CD14-positive monocyte (primary cell): ENCODE measurements around the gene DPP7. TPM values are rescaled to one million over a fixed set of nuclear protein-coding genes. Genes with fewer than 3 reads are reported as not detected.

ENCODE experiments used
- DNase-seq, 3 donors: peaks; one replicate each; pipeline ENCODE4 v3.0.0-alpha.2; 2011 to 2022
- H2AFZ ChIP-seq: 2 replicates; pipeline ENCODE4 v1.6.0; 2012; ENCODE audit warnings: mild to moderate bottlenecking, low read depth, low read length, inconsistent platforms; ENCODE audit not compliant: insufficient read depth, poor library complexity, severe bottlenecking
- H3K27ac ChIP-seq, 2 donors: 1 replicate in 1 of 2; 2 replicates in 1 of 2; pipeline ENCODE4 v1.5.1; 2012 to 2013; ENCODE audit warnings: low read length in 2 of 2, control low read depth in 1 of 2, inconsistent platforms in 1 of 2, low read depth in 1 of 2, mild to moderate bottlenecking in 1 of 2
- H3K27me3 ChIP-seq, 2 donors: one replicate each; pipeline versions ENCODE4 v1.6.0 to v1.6.1; 2011 to 2013; ENCODE audit warnings: low read length in 2 of 2; ENCODE audit not compliant: control insufficient read depth in 2 of 2, insufficient read depth in 2 of 2
- H3K36me3 ChIP-seq, 2 donors: replicated peaks in 1 of 2; 1 replicate in 1 of 2; 2 replicates in 1 of 2; pipeline versions ENCODE4 v1.5.1 to v1.6.1; 2012 to 2013; ENCODE audit warnings: low read length in 2 of 2, control low read depth in 1 of 2, inconsistent platforms in 1 of 2, mild to moderate bottlenecking in 1 of 2; ENCODE audit not compliant: insufficient read depth in 2 of 2, control insufficient read depth in 1 of 2
- H3K4me1 ChIP-seq, 2 donors: 1 replicate in 1 of 2; 2 replicates in 1 of 2; pipeline versions ENCODE4 v1.5.1 to v1.6.1; 2012 to 2013; ENCODE audit warnings: low read length in 2 of 2, control low read depth in 1 of 2, inconsistent platforms in 1 of 2, mild to moderate bottlenecking in 1 of 2, moderate library complexity in 1 of 2; ENCODE audit not compliant: insufficient read depth in 2 of 2, control insufficient read depth in 1 of 2
- H3K4me2 ChIP-seq: replicated peaks from 2 replicates; pipeline ENCODE3; 2012; ENCODE audit warnings: low read length, moderate library complexity, mild to moderate bottlenecking; ENCODE audit not compliant: poor library complexity, severe bottlenecking; ENCODE audit errors: extremely low read depth
- H3K4me3 ChIP-seq, 3 experiments: fragments of 200-600 bp in 1 of 3; sonication (generic) in 1 of 3; replicated peaks in 1 of 3; 1 replicate in 2 of 3; 2 replicates in 1 of 3; pipeline ENCODE4 v1.5.1; 2011 to 2013; ENCODE audit warnings: low read length in 3 of 3, mild to moderate bottlenecking in 3 of 3, control low read depth in 2 of 3, low read depth in 2 of 3, inconsistent platforms in 1 of 3, moderate library complexity in 1 of 3
- H3K79me2 ChIP-seq: 2 replicates; pipeline ENCODE4 v1.6.0; 2012; ENCODE audit warnings: mild to moderate bottlenecking, control low read depth, inconsistent platforms, low read length, moderate library complexity; ENCODE audit not compliant: insufficient read depth
- H3K9ac ChIP-seq: 2 replicates; pipeline ENCODE4 v1.6.0; 2017; ENCODE audit warnings: low read length, mild to moderate bottlenecking; ENCODE audit not compliant: insufficient read depth, poor library complexity, severe bottlenecking
- H3K9me3 ChIP-seq, 2 donors: replicated peaks in 1 of 2; 1 replicate in 1 of 2; 2 replicates in 1 of 2; pipeline versions ENCODE4 v1.5.1 to v1.6.1; 2012 to 2013; ENCODE audit warnings: low read length in 2 of 2, control low read depth in 1 of 2; ENCODE audit not compliant: control insufficient read depth in 1 of 2, insufficient read depth in 1 of 2
- H4K20me1 ChIP-seq: 2 replicates; pipeline ENCODE4 v1.6.0; 2012; ENCODE audit warnings: mild to moderate bottlenecking, low read length, control low read depth, moderate library complexity; ENCODE audit not compliant: insufficient read depth
- H3K27ac Mint-ChIP-seq, 7 donors: one replicate each; pipeline ENCODE4 v1.8.0; 2020; ENCODE audit warnings: mild to moderate bottlenecking in 7 of 7, mixed read lengths in 7 of 7, moderate library complexity in 6 of 7, inconsistent platforms in 2 of 7
- H3K27me3 Mint-ChIP-seq, 3 donors: one replicate each; pipeline ENCODE4 v1.8.0; 2021 to 2022; ENCODE audit warnings: low read depth in 3 of 3, mild to moderate bottlenecking in 3 of 3, mixed read lengths in 3 of 3, moderate library complexity in 3 of 3, inconsistent platforms in 1 of 3
- H3K36me3 Mint-ChIP-seq, 2 donors: one replicate each; pipeline ENCODE4 v1.8.0; 2020; ENCODE audit warnings: mixed read lengths in 2 of 2, inconsistent platforms in 1 of 2, mild to moderate bottlenecking in 1 of 2
- H3K4me1 Mint-ChIP-seq: one replicate; pipeline ENCODE4 v1.8.0; 2020; ENCODE audit warnings: mild to moderate bottlenecking, mixed read lengths
- H3K4me3 Mint-ChIP-seq, 2 donors: one replicate each; pipeline ENCODE4 v1.8.0; 2020; ENCODE audit warnings: mild to moderate bottlenecking in 2 of 2, mixed read lengths in 2 of 2, moderate library complexity in 1 of 2
- H3K9me3 Mint-ChIP-seq, 7 donors: one replicate each; pipeline ENCODE4 v1.8.0; 2020 to 2022; ENCODE audit warnings: mixed read lengths in 7 of 7, mild to moderate bottlenecking in 6 of 7, moderate library complexity in 6 of 7, inconsistent platforms in 2 of 7
- CTCF ChIP-seq: fragments of 200-600 bp; IDR thresholded peaks from one replicate; pipeline ENCODE4 v1.8.0; 2022; ENCODE audit warnings: antibody characterized with exemption, mild to moderate bottlenecking
- WGBS: methylation state at CpG from one replicate; pipeline ENCODE4 v1.1.5; 2013; ENCODE audit warnings: missing lambda C conversion rate; ENCODE audit not compliant: insufficient coverage; 5-methylcytosine and 5-hydroxymethylcytosine counted together
- intact Hi-C, 2 donors: fragments of 100-400 bp; cut with micrococcal nuclease; formaldehyde crosslinking; loops; one replicate each; pipeline versions ENCODE4 v1.15.0 to v1.15.1; 2023
- polyA plus RNA-seq, 3 donors: library from polyadenylated mRNA; depleted of rRNA in 1 of 3; unstranded in 2 of 3; stranded (reverse) in 1 of 3; fragments of 300-500 nt in 2 of 3; fragments of >200 nt in 1 of 3; fragmentation: Illumina TruSeq in 2 of 3; gene quantifications; 1 replicate in 2 of 3; 2 replicates in 1 of 3; pipeline ENCODE4 v1.2.3, GENCODE V29; 2012 to 2021

Gene DPP7
- polyA plus RNA-seq, 3 donors: 68.3 to 287 (median 150) TPM

GRCh38 chr9:137148661-137149060 lies 34.1 kb upstream of the DPP7 start:
- Histone ChIP-seq H3K9ac (no peak overlapping the region), H3K79me2 (no peaks in the 10 kb centered on the region), H3K9me3 (peaks cover 0 to 15% of the 10 kb centered on the region in 2 donors), H3K4me3 (no peak overlapping the region), H4K20me1 (no peaks in the 10 kb centered on the region), H2AFZ (no peak overlapping the region), H3K4me1 (no peaks in the 10 kb centered on the region), H3K27me3 (peaks cover 0 to 3% of the 10 kb centered on the region in 2 donors), H3K36me3 (no peaks in the 10 kb centered on the region), H3K4me2 (no peak overlapping the region), H3K27ac (no peak overlapping the region)
- Mint-ChIP-seq H3K9me3 (peaks cover 5 to 20% (median 12%) of the 10 kb centered on the region in 7 donors), H3K36me3 (no peaks in the 10 kb centered on the region), H3K4me1 (no peaks in the 10 kb centered on the region), H3K27me3 (peaks cover 12 to 28% (median 17%) of the 10 kb centered on the region in 3 donors), H3K4me3 (no peak overlapping the region), H3K27ac (no peak overlapping the region)
- 92% methylated on average over 16 of the region's 19 CpGs for WGBS
- no peak for TF ChIP-seq CTCF
- intact Hi-C loops: no loop called here
- no peak for DNase-seq

- Mint-ChIP-seq H3K27ac (no peak overlapping the region), H3K9me3 (peaks cover 5 to 20% (median 12%) of the 10 kb centered on the region in 7 donors), H3K4me3 (no peak overlapping the region), H3K36me3 (no peaks in the 10 kb centered on the region), H3K4me1 (no peaks in the 10 kb centered on the region), H3K27me3 (peaks cover 12 to 28% (median 20%) of the 10 kb centered on the region in 3 donors)
- H3K27ac ChIP-seq: no peak overlapping the region
- intact Hi-C loops: no loop called here
- H4K20me1 ChIP-seq: no peaks in the 10 kb centered on the region
- H3K36me3 ChIP-seq: no peaks in the 10 kb centered on the region
- no peak overlapping the region for H2AFZ ChIP-seq
- H3K27me3 ChIP-seq: peaks cover 0 to 3% of the 10 kb centered on the region in 2 donors
- no peak overlapping the region for H3K4me2 ChIP-seq
- H3K9ac ChIP-seq: no peak overlapping the region
- no peaks in the 10 kb centered on the region for H3K79me2 ChIP-seq
- no peak overlapping the region for H3K4me3 ChIP-seq
- no peaks in the 10 kb centered on the region for H3K4me1 ChIP-seq
- 80% methylated on average over 26 of the region's 27 CpGs for WGBS
- no peak for TF ChIP-seq CTCF
- H3K9me3 ChIP-seq: peaks cover 0 to 15% of the 10 kb centered on the region in 2 donors
- DNase-seq: no peak
These were observed 33.7 kb upstream of the DPP7 start for GRCh38 chr9:137148242-137148641.
